ENCODE measurements around the gene GCKR. TPM values are rescaled to one million over a fixed set of nuclear protein-coding genes. Genes with fewer than 3 reads are reported as not detected.

The GCKR gene
- total RNA-seq, 1 experiment from 2014 or later, result not detected

DNA sequence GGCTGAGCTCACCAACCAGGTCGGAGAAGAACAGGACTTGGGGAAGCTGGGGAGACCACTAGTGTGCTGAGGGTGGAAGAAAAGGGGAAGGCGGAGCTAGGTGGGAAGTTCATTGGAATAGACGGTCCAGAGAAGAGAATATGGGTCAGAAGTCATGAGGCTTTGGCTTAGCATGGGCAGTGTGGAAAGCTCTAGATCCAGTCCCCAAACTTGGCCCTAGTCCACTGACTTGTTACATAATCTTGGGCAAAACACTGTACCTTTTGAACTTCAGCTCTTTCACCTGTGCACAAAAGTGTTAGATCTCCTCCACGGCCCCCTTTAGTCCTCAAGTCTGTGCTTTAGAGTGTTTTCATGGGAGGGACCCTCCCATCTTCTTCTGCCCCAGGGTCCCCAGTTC lies 10.7 kb downstream of the GCKR start:
- Histone ChIP-seq H3K79me2 (ENCODE audit: insufficient read depth, low read length) (no peaks in the 10 kb centered on the region), H4K20me1 (ENCODE audit: insufficient read depth) (no peaks in the 10 kb centered on the region), H3K27ac (ENCODE audit: low read depth, low read length) (no peak overlapping the region), H3K9ac (ENCODE audit: low read length) (no peak overlapping the region), H3K36me3 (ENCODE audit: control insufficient read depth in 1 of 2, insufficient read depth in 2 of 2, low read length in 2 of 2) (no peaks in the 10 kb centered on the region), H3K9me3 (ENCODE audit: control insufficient read depth in 1 of 2, insufficient read depth in 1 of 2, low read depth in 1 of 2, low read length in 2 of 2) (no peaks in the 10 kb centered on the region), H2AFZ (ENCODE audit: low read depth, low read length, poor library complexity, severe bottlenecking) (no peak overlapping the region), H3K4me2 (ENCODE audit: low read length) (no peak overlapping the region), H3K27me3 (ENCODE audit: insufficient read depth, low read length) (no peaks in the 10 kb centered on the region), H3K4me1 (ENCODE audit: control insufficient read depth in 1 of 2, insufficient read depth in 2 of 2, low read length in 2 of 2) (peaks cover 0 to 4% of the 10 kb centered on the region in 2 experiments; a peak in 1 of 4 replicates), H3K9me2 (ENCODE audit: insufficient read depth) (no peaks in the 10 kb centered on the region), H3K4me3 (replicated peaks in 1 of 2; ENCODE audit: low read depth in 1 of 2, low read length in 2 of 2) (no peak overlapping the region)
- TF ChIP-seq SP1 (IDR thresholded peaks at IDR 0.05; ENCODE audit: low read depth) (no peak), TCF7L2 (IDR thresholded peaks at IDR 0.05; ENCODE audit: borderline replicate concordance, extremely low read depth, insufficient read depth, insufficient read length) (no peak), ELF1 (IDR thresholded peaks at IDR 0.05; ENCODE audit: borderline replicate concordance, low read depth) (no peak), EZH2 (IDR thresholded peaks at IDR 0.05) (no peak), ZNF274 (IDR thresholded peaks at IDR 0.05; ENCODE audit: low read depth, low read length) (no peak), FOSL1 (IDR thresholded peaks at IDR 0.05; ENCODE audit: low read depth) (no peak), SIN3A (IDR thresholded peaks at IDR 0.05; ENCODE audit: low read depth) (no peak), POLR2A (IDR thresholded peaks at IDR 0.05; ENCODE audit: borderline replicate concordance, extremely low read depth, insufficient read depth, insufficient read length) (no peak), YY1 (IDR thresholded peaks at IDR 0.05; ENCODE audit: extremely low read depth, insufficient replicate concordance, low read depth, low read length) (no peak), ATF3 (IDR thresholded peaks at IDR 0.05) (no peak)
- RAD21 ChIA-PET (ENCODE audit: low non-redundant PET in 1 of 2, low total read pairs in 2 of 2, uncharacterized antibody in 2 of 2, unreplicated experiment in 2 of 2), result no interaction called here
- CTCF ChIA-PET, result no interaction called here
- DNase-seq (ENCODE audit: low read depth, low spot score) (no peak), ATAC-seq (no peak)
- POLR2A ChIA-PET, result no interaction called here
- BruUV-seq (replicated peaks), result no TSS peak
- intact Hi-C loops (cut with micrococcal nuclease), result no loop called here

GRCh38 chr2:27509326-27509725 lies 12.7 kb downstream of the GCKR start:
- Histone ChIP-seq H3K9me2 (ENCODE audit: insufficient read depth) (no peaks in the 10 kb centered on the region), H3K9ac (ENCODE audit: low read length) (no peak overlapping the region), H3K27ac (ENCODE audit: low read depth, low read length) (no peak overlapping the region), H3K4me2 (ENCODE audit: low read length) (no peak overlapping the region), H3K27me3 (ENCODE audit: insufficient read depth, low read length) (no peaks in the 10 kb centered on the region), H3K4me3 (replicated peaks in 1 of 2; ENCODE audit: low read depth in 1 of 2, low read length in 2 of 2) (no peak overlapping the region), H3K79me2 (ENCODE audit: insufficient read depth, low read length) (no peaks in the 10 kb centered on the region), H3K9me3 (ENCODE audit: control insufficient read depth in 1 of 2, insufficient read depth in 1 of 2, low read depth in 1 of 2, low read length in 2 of 2) (no peaks in the 10 kb centered on the region), H2AFZ (ENCODE audit: low read depth, low read length, poor library complexity, severe bottlenecking) (no peak overlapping the region), H4K20me1 (ENCODE audit: insufficient read depth) (no peaks in the 10 kb centered on the region), H3K36me3 (ENCODE audit: control insufficient read depth in 1 of 2, insufficient read depth in 2 of 2, low read length in 2 of 2) (no peaks in the 10 kb centered on the region), H3K4me1 (ENCODE audit: control insufficient read depth in 1 of 2, insufficient read depth in 2 of 2, low read length in 2 of 2) (peaks cover 0 to 4% of the 10 kb centered on the region in 2 experiments; a peak in 1 of 4 replicates)
- ATAC-seq, result no peak
- RAD21 ChIA-PET (ENCODE audit: low non-redundant PET in 1 of 2, low total read pairs in 2 of 2, uncharacterized antibody in 2 of 2, unreplicated experiment in 2 of 2), result no interaction called here
- CTCF ChIA-PET, result no interaction called here
- POLR2A ChIA-PET, result no interaction called here
- BruUV-seq (replicated peaks), result no TSS peak
- intact Hi-C loops (cut with micrococcal nuclease), result no loop called here
- no peak for DNase-seq (ENCODE audit: low read depth, low spot score)
- no peak for TF ChIP-seq EGR1 (IDR thresholded peaks at IDR 0.05; ENCODE audit: low read depth)
- TF ChIP-seq SP1 (IDR thresholded peaks at IDR 0.05; ENCODE audit: low read depth), result no peak
- TF ChIP-seq CEBPB (IDR thresholded peaks at IDR 0.05; ENCODE audit: low read depth), result no peak
- no peak for TF ChIP-seq POLR2AphosphoS5 (IDR thresholded peaks at IDR 0.05; ENCODE audit: low read depth, low read length)
- TF ChIP-seq ATF3 (IDR thresholded peaks at IDR 0.05), result no peak
- TF ChIP-seq, protein P1, sequence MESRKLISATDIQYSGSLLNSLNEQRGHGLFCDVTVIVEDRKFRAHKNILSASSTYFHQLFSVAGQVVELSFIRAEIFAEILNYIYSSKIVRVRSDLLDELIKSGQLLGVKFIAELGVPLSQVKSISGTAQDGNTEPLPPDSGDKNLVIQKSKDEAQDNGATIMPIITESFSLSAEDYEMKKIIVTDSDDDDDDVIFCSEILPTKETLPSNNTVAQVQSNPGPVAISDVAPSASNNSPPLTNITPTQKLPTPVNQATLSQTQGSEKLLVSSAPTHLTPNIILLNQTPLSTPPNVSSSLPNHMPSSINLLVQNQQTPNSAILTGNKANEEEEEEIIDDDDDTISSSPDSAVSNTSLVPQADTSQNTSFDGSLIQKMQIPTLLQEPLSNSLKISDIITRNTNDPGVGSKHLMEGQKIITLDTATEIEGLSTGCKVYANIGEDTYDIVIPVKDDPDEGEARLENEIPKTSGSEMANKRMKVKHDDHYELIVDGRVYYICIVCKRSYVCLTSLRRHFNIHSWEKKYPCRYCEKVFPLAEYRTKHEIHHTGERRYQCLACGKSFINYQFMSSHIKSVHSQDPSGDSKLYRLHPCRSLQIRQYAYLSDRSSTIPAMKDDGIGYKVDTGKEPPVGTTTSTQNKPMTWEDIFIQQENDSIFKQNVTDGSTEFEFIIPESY (IDR thresholded peaks at IDR 0.05; ENCODE audit: extremely low read depth, insufficient replicate concordance, low read length), result no peak
- no peak for TF ChIP-seq CBX3 (IDR thresholded peaks at IDR 0.05; ENCODE audit: low read depth)
- no peak for TF ChIP-seq CTCF (IDR thresholded peaks at IDR 0.05 in 2 of 3, conservative IDR thresholded peaks at IDR 0.05 in 1 of 3; ENCODE audit: borderline replicate concordance in 1 of 3, insufficient read depth in 1 of 3, low read depth in 2 of 3, low read length in 2 of 3)
- TF ChIP-seq EZH2 (IDR thresholded peaks at IDR 0.05), result no peak

Measured in HCT116 (cell line).